Measurements from ENCODE around the gene CNMD. TPM values are rescaled to one million over a fixed set of nuclear protein-coding genes. Genes with fewer than 3 reads are reported as not detected.

CNMD gene
- total RNA-seq, 3 donors from 2014 or later (not counting 1 experiment from before 2014, with no cell fraction given) = not detected

GRCh38 chr13:52782471-52783448 is 43.1 kb upstream of the CNMD start:
- no peak for ATAC-seq
- 83% methylated on average over 9 of the region's 9 CpGs for WGBS (ENCODE audit: insufficient coverage)

GRCh38 chr13:52780611-52781010 is 41.0 kb upstream of the CNMD start:
- Histone ChIP-seq H3K36me3 (ENCODE audit: control insufficient read depth, insufficient read depth, low read length) (no peaks in the 10 kb centered on the region), H3K4me1 (ENCODE audit: control insufficient read depth, insufficient read depth, low read length) (no peaks in the 10 kb centered on the region), H3K27ac (ENCODE audit: low read length) (no peak overlapping the region), H3K4me3 (ENCODE audit: low read length) (no peak overlapping the region), H3K9me3 (ENCODE audit: control insufficient read depth, insufficient read depth, low read length) (no peaks in the 10 kb centered on the region), H3K27me3 (ENCODE audit: control insufficient read depth, insufficient read depth, low read length) (no peaks in the 10 kb centered on the region)
- no CpG with 5 or more reads among the region's 2 CpGs for WGBS (ENCODE audit: insufficient coverage)
- intact Hi-C loops (cut with micrococcal nuclease) = no loop called here
- ATAC-seq (no peak), DNase-seq (no peak)
- Mint-ChIP-seq H3K4me3 (no peak overlapping the region), H3K36me3 (no peaks in the 10 kb centered on the region), H3K27me3 (ENCODE audit: low read depth in 2 of 2) (peaks cover 12 to 28% of the 10 kb centered on the region in 2 donors), H3K27ac (no peak overlapping the region), H3K4me1 (no peaks in the 10 kb centered on the region), H3K9me3 (no peaks in the 10 kb centered on the region)
- no peak for TF ChIP-seq CTCF (IDR thresholded peaks at IDR 0.05)

More at GRCh38 chr13:52782471-52783448, 43.1 kb upstream of the CNMD start:
- no peaks in the 10 kb centered on the region for H3K4me1 Mint-ChIP-seq
- Histone ChIP-seq H3K4me3 (ENCODE audit: low read length) (no peak overlapping the region), H3K4me1 (ENCODE audit: control insufficient read depth, insufficient read depth, low read length) (no peaks in the 10 kb centered on the region), H3K9me3 (ENCODE audit: control insufficient read depth, insufficient read depth, low read length) (no peaks in the 10 kb centered on the region), H3K36me3 (ENCODE audit: control insufficient read depth, insufficient read depth, low read length) (no peaks in the 10 kb centered on the region), H3K27me3 (ENCODE audit: control insufficient read depth, insufficient read depth, low read length) (no peaks in the 10 kb centered on the region), H3K27ac (ENCODE audit: low read length) (no peak overlapping the region)
- peaks cover 8 to 31% of the 10 kb centered on the region in 2 donors for H3K27me3 Mint-ChIP-seq (ENCODE audit: low read depth in 2 of 2)
- H3K27ac Mint-ChIP-seq = no peak overlapping the region
- DNase-seq = no peak
- no peak for TF ChIP-seq CTCF (IDR thresholded peaks at IDR 0.05)
- H3K4me3 Mint-ChIP-seq = no peak overlapping the region
- intact Hi-C loops (cut with micrococcal nuclease) = no loop called here
- no peaks in the 10 kb centered on the region for H3K9me3 Mint-ChIP-seq
- H3K36me3 Mint-ChIP-seq = no peaks in the 10 kb centered on the region

GRCh38 chr13:52780092-52780491 is 40.5 kb upstream of the CNMD start:
- intact Hi-C loops (cut with micrococcal nuclease) = no loop called here
- Histone ChIP-seq H3K9me3 (ENCODE audit: control insufficient read depth, insufficient read depth, low read length) (no peaks in the 10 kb centered on the region), H3K36me3 (ENCODE audit: control insufficient read depth, insufficient read depth, low read length) (no peaks in the 10 kb centered on the region), H3K27me3 (ENCODE audit: control insufficient read depth, insufficient read depth, low read length) (no peaks in the 10 kb centered on the region), H3K27ac (ENCODE audit: low read length) (no peak overlapping the region), H3K4me3 (ENCODE audit: low read length) (no peak overlapping the region), H3K4me1 (ENCODE audit: control insufficient read depth, insufficient read depth, low read length) (no peaks in the 10 kb centered on the region)
- Mint-ChIP-seq H3K4me3 (no peak overlapping the region), H3K9me3 (no peaks in the 10 kb centered on the region), H3K27me3 (ENCODE audit: low read depth in 2 of 2) (peaks cover 12 to 28% of the 10 kb centered on the region in 2 donors), H3K27ac (no peak overlapping the region), H3K36me3 (no peaks in the 10 kb centered on the region), H3K4me1 (no peaks in the 10 kb centered on the region)
- ATAC-seq (no peak), DNase-seq (no peak)
- no peak for TF ChIP-seq CTCF (IDR thresholded peaks at IDR 0.05)
- 85% methylated on average over 4 of the region's 4 CpGs for WGBS (ENCODE audit: insufficient coverage)

Measured in natural killer cell (primary cell).